ENCODE measurements around the gene PDE4B.

PDE4B gene

DNA sequence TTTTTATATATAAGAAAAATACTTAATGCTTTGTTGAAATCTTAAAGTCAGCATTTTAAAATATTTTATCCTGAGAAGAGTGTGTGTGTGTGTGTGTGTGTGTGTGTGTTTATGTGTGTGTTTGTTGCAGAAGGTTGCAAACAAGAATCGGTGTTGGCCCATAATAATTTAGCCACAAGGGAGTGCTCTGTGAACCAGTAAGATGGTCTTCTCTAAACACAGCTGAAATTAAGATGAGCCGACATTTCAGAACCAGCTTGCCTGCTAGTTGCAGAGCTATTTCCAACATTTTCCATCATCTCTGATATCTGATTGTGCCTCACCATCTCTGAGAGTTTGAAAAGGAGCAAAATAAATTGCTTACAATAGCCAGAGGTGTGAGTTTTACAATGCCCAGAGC lies 582.4 kb downstream of the PDE4B start:
- TF ChIP-seq, protein P1, sequence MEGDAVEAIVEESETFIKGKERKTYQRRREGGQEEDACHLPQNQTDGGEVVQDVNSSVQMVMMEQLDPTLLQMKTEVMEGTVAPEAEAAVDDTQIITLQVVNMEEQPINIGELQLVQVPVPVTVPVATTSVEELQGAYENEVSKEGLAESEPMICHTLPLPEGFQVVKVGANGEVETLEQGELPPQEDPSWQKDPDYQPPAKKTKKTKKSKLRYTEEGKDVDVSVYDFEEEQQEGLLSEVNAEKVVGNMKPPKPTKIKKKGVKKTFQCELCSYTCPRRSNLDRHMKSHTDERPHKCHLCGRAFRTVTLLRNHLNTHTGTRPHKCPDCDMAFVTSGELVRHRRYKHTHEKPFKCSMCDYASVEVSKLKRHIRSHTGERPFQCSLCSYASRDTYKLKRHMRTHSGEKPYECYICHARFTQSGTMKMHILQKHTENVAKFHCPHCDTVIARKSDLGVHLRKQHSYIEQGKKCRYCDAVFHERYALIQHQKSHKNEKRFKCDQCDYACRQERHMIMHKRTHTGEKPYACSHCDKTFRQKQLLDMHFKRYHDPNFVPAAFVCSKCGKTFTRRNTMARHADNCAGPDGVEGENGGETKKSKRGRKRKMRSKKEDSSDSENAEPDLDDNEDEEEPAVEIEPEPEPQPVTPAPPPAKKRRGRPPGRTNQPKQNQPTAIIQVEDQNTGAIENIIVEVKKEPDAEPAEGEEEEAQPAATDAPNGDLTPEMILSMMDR (IDR thresholded peaks at IDR 0.05), result no peak
- DNase-seq (ENCODE audit: low spot score), result no peak
- Histone ChIP-seq H3K27ac (peak overlapping the region in 1 of 2 donors; percentile 12), H3K4me3 (no peak overlapping the region)

DNA sequence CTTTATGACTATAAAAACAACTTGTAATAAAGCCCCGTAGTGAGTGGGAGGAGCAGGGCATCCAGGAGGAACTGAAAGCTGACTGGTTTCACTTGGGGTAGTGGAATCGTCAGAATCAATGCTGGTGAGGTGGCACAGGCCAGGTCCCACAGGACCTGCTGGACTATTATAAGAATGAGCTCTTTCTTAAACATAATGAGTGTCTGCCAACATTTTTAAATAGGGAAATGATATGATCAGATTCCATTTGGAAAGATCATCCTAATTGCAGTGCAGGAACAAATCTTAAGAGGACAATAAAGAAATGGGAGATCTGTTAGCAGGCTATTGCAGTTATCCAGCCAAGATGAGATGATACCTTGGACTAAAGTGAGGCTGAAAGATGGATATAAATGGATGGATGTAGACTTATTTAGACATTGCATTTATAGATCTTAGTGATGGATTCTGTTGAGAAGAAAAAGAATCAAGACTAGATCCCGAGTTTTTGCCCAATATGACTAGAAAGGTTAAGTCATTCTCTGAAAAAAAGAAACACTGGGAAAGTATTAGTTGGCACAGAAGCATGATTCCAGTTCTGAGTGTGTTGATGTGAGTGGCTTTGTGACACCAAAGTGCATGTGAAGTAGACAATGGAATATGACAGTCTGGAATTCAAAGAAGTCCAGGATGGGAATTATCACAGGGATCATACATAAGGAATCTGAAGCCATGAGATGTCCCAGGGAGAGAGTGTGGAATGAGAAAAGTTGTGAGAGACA lies 587.9 kb downstream of the PDE4B start:
- no peak overlapping the region for H3K27ac ChIP-seq
- TF ChIP-seq, protein P1 (IDR thresholded peaks at IDR 0.05), result no peak
- no peak for DNase-seq (ENCODE audit: low spot score)
- no peak overlapping the region for H3K4me3 ChIP-seq

DNA sequence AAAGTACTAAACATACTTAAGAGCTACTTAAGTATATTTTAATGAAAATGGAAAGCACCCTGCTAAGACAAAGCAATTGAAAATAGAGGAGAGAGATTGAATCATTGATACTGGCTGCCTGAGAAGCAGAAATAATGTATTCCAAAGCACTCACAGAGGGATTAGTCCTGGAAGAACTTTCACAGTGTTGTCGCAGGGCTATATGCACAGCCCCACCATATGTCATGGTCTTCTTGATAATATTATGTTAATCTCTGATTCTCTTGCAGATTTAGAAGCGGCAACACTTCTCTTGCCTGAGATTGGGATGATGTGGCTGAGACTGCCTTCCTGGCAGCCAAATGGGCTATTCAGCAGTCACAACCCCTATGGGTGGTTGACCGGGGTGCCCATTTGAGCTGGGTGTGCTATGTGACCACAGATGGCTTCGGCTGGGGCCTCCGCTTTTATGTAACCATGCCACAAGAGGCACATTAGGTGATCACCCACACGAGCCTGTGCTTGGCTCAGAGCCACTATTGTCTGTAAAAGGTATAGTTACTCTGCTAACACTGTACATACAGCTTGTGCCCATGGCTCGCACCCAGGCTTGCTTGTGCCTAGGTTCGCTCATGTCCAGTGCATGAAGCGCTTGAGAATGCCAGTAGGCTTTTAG lies 589.1 kb downstream of the PDE4B start:
- TF ChIP-seq, protein P1 (IDR thresholded peaks at IDR 0.05), result no peak
- DNase-seq (ENCODE audit: low spot score), result no peak
- H3K27ac ChIP-seq, result no peak overlapping the region

DNA sequence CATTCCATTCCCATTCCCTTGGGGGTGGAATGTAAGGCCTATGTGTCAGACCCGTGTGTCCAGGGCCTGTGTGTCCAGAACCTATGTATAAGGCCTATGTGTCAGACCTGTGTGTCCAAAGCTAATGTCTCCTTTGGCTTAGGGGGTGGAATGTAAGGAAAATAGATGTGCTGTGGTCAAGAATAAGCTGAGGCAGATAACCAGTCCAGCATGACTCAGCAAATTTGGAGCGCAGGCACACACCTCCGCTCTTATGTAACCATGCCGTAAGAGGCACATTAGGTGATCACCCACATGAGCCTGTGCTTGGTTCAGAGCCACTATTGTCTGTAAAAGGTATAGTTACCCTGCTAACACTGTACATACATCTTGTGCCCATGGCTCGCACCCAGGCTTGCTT lies 590.5 kb downstream of the PDE4B start:
- no peak for DNase-seq (ENCODE audit: low spot score)
- Histone ChIP-seq H3K4me3 (no peak overlapping the region), H3K27ac (no peak overlapping the region)
- TF ChIP-seq, protein P1 (IDR thresholded peaks at IDR 0.05), result no peak

More for the DNA sequence above, 589.1 kb downstream of the PDE4B start:
- no peak overlapping the region for H3K4me3 ChIP-seq

DNA sequence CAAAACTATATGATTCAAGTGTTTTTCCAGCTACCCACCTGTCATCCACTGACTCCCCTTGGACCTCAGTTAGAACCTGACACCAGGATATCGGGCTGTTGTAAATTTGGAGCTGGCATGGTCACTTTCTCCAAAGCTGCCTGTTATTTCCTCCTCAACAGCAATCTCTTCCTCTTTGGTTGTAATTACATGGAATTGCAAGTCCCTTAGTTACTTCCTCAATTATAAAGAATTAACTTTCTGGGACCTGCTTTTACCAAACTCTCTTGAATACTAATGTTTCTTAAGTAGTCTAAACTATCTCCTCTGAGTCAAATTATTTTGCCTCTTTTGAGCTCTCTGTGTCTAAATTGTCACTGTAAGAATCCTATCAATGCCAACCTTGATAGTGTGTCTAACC lies 590.9 kb downstream of the PDE4B start:
- H3K27ac ChIP-seq, result no peak overlapping the region
- no peak overlapping the region for H3K4me3 ChIP-seq
- DNase-seq (ENCODE audit: low spot score), result no peak
- TF ChIP-seq, protein P1 (IDR thresholded peaks at IDR 0.05), result no peak

DNA sequence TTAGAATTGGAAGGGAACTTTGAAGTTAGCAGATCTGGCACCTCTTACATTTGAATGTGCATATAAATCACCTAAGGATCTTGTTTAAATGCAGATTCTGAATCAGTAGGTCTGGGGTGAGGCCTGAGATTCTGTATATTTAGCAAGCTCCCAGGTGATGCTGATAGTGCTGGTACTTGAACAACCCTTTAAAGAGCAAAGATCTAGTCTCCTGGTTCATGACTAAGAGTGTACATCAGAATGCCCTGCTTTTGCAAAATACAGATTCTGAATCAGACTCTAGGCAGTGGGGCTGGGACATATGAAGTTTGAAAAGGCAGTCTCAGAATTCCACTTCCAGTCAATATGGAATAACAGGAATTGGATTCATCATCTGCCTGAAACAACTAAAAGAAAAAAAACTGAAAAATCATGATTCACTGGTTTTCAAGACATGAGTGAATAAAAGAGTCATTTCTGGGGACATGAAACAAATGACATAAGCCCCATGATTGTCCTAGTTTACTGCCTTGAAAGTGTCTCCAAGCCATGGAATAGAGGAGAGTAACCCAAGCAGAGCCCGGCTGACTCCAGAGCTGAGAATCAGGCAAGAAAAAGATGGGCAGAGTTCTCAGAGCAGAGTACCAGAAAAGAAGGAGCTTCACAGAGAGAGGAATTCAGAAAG lies 591.7 kb downstream of the PDE4B start:
- TF ChIP-seq, protein P1 (IDR thresholded peaks at IDR 0.05), result no peak
- no peak for DNase-seq (ENCODE audit: low spot score)
- Histone ChIP-seq H3K27ac (no peak overlapping the region), H3K4me3 (no peak overlapping the region)

Measured in coronary artery (tissue), 2 donors.